Right forelimb (tissue), 1 donor: ENCODE data around the gene PDE4D.

Experiments used
- DNase-seq: peaks from one replicate; pipeline ENCODE4 v3.0.0-alpha.2; 2018

Gene PDE4D

DNA sequence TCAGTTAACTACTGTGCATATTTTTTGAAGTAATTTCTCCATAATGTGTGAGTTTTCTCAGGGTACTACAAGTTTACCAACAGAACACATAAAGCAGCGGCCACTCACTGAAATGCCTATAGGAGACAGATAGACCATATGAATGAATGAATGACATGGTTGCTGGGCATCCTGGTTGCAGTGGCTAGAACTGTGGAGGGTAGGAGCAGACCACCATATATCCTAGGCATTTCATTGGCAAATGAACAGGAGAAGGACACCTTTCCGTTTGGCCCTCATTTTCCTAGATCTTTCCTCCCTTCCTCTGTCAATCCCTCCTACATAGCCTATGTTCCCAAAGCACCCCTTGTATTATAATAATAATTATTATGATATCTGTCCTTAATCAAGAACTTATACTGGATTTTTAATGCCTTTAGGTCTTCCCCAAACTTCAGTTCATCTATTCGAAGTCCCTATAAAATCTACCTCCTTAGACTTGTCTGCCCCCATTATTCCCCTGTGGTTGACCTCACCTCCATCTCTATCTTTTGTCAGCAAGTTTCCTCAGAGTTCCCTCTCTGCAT is 838.5 kb downstream of the PDE4D start:
- DNase-seq, result no peak

DNA sequence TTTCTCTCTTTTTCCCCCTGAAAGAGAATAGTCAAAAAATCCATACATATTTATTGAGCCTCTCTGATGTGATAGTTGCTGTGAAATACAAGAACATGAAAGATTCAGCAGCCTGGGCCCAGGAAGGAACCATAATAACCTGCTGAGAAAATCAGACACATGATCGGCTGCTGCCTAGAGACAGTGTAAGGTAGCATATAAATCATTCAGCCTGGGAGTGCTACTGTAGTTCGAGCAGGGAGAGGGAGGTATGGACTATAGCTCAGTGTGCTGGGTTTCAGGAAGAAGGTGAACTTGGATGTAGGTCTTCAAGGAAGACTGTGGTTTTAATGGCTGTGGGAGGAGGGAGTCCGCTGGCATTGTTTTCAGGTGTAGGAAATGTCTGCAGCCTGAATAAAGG is 841.6 kb downstream of the PDE4D start:
- no peak for DNase-seq

DNA sequence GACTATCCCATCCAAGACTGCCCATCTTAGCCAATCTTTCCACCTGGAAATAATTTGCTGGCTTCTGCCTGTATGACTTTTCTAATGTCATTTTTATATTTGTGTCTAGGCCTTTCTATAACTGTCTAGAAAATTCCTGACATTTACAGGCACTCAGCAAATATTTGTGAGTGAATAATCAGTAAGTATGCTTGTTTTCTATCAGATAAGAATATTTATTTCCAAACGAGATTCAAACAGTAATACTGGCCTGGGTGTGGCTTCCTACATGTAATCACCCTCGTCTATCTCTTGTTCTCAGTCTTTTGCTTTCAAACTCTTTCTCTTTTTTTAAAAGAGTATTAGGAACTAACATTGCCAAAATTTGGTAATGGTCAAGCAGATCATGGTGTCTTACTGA is 844.4 kb downstream of the PDE4D start:
- DNase-seq, result no peak

DNA sequence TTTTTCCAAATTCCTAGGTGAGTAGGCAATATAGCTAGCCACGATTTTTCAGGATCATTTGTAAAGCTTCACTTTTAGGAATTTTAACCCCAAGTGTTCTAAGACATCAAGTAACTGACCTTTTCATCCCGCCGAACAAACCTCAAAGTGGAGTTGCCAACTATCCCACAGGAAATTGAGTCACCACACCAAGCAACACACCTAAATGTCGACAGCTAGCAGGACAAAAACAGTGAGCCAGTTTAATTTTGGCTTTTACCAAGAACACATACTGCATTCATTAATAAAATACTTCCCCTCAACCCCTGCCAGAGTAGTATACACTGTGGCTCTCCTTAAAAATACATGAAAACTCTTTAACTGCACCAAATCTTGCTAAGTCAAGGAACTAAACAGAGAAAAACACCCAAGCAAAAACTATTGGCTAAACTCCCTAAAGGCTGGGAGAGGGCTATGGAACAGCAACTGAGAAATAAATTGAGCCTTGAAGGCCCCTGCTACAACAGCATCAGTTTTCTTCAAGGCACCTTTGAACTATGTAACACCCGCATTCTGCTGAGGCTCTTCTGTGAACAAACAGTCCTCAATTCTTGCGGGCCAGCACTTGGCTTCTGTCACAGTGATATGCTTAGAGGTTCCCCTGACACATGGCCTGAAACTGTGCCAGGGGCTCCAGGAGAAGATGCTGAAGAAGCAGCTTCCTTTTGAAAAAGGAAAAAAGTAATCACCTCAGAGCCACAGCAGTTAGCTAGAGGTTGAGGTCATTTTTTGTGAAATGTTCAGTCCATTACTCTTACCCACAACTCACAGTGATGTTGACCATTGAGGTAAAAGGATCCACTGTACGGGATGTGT is 851.1 kb downstream of the PDE4D start:
- DNase-seq, result no peak

DNA sequence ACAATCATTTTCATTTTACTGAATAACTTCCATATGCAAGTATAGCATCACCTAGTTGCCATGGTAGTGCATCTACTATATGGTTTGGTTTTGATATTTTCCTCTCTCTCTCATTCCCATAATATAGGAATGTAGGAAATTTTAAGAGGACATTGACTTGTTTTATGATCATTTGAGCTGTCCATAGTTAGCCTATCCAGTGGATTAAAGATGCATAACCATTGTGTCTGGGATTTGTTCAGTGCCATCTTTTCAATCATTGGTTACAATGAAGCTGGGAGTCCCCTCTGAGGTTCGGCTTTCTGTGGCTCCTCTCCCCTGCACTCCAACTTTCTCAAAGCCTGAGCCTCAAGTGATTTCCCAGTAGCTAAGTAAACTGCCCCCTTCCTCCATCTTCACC is 852.2 kb downstream of the PDE4D start:
- no peak for DNase-seq

DNA sequence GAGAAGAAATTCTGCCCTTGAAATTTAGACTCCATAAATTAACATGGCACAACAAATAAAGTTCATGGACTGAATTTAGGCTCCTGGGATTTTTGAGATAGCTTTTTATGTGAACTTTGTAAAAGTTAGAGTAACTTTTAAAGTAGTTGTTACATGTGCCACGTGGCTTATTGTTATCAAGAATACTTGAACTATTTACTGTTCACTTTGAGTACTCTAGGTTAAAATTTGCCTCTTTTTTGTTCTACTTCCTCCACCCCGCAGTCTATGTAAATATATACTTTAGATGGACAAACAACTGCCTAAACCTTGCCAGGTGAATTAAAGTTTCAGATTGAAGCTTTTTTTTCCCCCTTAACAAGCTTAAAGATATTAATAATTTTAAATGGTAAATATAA is 852.7 kb downstream of the PDE4D start:
- DNase-seq, result no peak

DNA sequence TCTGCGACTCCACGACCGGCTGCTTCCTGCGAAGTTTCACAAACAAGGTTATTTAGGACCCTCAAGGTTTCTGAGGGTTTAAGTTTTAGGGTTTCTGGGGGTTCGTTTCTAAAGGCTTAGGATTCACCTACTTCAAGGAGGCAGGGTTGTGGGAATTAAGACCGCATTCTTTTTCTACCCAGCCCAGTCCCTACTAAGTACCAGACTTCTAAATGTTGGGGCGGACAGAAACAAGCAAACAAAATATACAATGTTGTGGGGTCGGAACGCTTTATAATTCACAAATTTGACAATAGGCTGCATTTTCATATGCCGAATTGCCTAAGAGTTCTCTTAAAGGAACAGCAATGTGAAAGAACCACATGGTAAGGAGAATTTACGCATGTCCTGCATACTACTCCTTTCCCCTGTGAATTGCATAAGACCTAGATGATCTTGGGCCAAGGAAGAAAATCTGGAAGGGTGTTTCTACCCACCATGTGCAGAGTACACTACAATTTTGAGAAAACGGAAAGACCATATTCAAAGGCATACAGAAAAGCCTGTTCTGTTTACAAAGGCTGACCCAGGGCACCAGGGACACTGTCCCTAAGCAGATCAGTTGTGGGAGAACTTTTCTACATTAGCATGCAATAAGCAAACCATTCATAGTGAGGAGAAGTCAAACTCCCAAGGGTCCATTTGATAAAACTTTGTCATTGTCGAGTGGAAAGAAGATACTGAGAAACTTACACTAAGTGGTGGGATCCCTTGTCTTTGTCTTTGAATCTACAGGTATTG is 853.3 kb downstream of the PDE4D start:
- no peak for DNase-seq

DNA sequence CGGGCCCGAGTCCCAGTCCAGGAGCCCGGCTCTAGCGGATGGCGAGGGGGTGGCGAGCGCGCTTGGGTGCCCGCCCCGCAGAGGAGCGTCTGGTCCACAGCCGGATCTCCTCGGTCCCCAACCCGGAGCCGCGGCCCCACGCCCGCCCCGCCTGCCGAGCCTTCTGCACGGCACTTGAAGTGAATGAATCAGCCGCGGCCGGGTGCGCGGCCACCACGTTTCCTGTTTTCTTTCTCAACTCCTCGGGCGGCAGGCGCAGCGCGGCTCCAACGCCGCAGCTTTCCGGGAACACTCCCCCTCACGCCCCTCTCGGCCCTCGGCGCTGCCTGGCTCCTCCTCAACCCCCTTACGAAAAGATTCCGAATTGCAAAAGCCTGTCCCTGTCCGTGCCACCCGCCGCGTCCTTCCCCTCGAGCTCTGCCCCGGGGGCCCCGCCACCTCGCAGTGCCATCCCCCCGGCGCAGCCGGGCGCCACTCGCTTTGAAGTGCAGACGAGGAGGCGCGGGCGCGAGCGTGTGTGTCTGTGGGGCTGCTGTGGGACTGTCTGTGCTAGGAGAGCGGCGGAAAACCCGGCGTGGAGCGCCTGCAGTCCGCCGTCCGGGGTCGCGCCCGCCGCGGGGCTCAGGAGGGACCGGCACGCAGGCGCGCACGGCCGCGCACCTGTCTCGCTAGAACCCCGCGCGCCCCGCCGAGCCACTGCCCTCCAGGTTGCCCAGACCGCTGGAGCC is 854.1 kb downstream of the PDE4D start:
- DNase-seq, result peak; percentile 86

DNA sequence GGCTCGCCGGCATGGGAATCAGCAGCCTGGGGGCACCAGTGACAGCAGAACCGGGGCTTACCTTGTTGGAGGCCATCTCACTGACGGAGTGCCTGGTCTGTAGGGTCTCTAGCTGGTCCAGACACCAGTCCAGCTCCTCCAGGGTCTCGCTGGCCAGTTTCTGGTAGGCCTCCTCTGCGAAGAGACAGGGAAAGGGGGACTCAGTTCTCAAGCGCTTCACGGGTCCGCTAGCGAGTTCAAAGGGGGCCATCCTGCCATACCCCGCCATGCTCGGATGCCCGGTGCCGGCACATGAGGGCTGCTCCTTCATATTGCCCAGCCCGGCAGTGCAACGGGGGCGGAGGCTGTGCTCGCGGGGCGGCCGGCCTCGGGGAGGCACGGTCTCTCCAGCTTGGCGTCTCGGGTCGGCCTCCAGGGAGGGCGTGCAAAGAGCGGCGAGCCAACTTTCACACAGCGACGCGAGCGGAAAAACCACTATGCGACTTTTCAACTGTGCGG is 854.7 kb downstream of the PDE4D start:
- DNase-seq, result peak; percentile 56

DNA sequence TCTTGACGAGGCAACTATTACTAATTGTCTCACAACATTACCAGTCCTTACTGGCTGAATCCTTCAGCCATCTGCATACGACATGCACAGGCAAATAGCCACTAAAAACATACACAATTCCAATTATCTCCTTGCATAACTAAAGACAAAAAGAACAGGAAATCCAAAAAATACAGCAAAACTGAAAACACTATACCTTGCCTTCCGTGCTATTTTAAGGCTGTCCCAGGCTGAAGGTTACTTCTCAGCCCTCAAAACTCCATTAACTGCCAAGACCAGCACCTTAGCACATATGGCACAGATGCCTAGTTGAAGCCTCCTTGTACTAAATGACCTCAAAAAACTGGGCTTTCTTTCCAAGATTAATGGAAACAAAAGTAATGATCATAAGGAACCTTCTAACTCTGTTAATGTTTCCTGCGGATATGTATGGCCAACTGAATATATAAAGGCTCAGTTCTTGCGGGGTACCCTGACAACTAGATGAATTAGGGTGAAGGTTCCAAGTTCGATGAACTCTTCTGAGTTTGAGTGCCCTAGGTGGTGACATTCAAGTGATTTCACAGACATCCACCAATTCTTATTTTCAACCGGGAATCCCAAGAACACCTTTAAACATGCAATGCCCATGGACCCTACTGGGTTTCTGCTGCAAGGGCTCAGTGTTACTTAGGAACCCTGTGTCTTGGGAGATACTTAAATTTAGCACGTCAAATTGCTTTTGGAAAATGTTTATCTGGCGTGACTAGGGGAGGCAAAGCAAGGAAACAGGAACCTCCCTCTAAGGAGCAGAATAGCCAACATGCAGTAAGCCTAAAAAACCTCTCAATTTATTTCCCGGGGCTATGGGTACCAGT is 855.4 kb downstream of the PDE4D start:
- DNase-seq, result no peak

DNA sequence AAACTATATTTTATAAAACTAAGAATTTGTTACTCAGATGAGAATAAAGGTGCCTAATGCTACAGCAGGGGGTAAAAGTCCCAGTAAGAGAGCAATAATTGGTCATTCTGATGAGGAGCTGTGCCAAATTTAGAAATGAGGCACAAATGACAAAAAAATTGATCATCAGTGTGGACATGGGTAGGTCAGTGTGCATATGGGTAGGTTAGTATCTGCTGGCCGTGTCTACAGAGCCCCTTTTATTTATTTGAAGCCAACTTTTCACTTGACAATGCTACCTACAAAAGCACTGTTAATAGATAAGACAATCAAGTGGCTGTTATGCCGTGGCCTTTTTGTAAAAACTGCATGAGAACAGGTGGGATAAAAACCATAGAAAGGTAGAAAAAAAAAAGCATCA is 856.1 kb downstream of the PDE4D start:
- no peak for DNase-seq

DNA sequence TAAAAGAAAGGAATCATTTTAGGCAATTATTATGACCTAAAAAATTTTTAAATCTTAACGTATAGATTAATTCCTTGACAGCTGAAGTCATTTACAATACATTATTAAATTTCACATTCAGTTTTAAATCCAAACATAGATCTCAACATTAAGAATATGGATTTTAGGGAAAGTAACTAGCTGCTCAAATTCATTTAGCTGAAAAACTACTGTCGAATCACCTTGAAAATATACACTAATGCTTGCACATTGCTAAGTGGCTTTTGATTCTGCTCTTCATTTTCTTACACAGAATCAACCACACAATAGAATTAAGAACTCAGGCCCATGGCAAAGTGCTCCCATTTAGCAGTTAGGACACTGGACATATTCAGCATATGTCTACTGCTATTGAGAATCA is 856.5 kb downstream of the PDE4D start:
- no peak for DNase-seq

DNA sequence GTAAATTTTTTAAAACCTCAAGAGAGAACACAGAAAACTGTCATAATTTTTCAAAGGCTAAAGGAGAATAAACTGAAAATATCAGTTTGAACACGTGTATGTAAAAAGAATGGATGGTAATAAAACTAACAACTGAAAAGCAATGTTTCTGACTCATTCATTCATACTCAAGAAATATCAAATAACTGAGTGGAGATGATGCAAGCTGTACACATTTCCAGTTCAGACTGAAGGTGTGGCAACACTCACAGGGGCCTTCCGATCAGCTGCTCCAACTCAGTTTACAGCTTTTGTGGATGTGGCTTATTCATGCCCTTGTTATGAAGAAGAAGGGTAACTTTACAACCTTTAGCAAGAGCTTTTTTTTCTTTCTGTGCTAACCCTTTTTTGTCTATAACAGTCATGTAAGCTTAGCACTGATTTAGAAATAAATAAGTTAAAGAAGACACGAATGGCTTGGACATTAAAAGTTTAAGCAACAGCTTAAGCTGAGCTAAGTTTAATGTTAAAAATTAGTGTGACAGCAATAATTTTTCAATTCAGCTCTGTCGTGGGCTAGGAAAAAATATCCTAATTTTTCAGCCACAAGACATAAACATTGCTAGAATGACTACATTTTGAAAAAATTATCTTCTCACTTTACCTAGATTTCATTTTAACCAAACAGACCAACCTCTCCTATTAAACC is 857.1 kb downstream of the PDE4D start:
- no peak for DNase-seq

DNA sequence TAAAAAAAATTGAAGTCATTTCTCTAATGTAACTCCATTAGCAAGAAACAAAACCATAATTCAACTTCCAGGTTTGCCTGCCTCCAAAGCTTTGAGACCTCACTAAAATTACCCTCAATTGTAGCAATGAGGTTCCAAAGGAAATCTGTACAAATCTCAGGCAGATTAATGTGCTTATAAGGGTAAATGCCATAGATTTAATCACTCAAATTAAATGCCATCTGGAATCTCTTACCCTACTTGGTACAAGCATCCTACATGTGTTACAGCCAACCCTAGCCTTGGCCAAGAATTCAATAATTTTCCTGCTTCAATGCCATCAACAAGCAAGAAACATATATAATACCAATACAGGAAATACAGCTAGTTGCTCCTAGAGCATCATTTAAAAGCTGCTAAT is 857.8 kb downstream of the PDE4D start:
- DNase-seq, result no peak

DNA sequence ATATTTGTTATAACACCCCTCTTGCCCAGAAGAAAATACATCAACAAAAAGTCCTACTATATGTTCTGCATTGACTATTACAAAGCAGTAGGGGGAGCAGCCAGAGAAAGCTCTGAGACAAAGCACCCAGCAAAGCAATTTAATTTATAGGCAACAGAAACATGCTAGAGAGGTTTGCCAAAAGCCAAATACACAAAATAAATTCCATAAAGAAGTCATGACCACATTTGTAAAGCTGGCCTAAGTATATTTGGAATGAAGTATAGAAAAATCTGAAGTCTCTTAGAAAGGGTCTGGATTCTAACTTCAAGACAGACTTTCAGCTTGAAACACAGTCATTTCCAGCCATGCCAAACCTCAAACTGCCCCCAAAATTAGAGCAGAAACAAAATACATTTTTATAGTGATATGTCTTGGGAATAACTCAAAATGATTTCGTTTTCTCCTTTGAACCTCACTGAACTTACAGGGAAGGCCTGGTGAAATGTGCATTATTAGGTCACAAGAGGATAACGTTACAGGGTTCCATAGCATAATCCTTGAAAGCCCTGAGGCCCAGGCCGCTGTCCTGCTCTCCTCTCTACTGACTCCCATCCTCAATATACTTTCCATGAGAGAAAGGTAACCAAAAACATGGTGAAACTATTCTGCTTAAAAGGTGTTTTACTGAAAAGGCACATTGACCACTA is 858.9 kb downstream of the PDE4D start:
- no peak for DNase-seq

DNA sequence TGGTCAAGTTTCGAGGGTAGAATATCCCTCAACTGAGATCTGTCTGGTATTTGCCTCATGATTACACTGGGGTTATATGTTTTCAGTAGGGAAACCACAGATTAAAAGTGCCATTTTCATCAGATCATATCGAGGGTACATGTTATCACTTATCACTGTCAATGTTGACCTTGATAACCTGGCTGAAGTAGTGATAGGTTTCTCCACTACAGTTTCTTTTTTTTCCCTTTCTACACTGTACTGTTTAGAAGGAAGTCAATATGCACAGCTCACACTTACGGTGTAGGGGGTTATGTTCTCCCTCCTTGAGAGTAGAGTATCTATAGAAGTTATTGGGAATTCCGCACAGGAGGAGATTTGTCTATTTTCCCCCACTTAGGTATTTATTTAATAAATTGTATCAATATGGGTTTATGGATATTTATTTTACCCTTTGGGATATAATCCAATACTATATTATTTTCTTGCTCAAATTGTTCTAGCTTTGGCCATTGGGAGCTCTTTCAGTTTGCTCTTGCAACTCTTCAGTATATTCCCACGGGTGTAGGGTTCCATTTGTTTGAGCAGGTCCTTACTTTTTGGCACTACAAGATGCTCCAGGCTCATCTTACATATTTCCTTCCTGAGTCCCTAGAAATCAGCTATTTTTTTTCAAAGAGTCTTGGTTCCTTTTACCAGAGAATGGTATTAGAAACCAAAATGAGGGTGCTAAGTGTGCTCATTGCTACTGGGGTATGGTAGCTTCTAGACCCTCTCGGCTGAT is 866.2 kb downstream of the PDE4D start:
- DNase-seq, result no peak

DNA sequence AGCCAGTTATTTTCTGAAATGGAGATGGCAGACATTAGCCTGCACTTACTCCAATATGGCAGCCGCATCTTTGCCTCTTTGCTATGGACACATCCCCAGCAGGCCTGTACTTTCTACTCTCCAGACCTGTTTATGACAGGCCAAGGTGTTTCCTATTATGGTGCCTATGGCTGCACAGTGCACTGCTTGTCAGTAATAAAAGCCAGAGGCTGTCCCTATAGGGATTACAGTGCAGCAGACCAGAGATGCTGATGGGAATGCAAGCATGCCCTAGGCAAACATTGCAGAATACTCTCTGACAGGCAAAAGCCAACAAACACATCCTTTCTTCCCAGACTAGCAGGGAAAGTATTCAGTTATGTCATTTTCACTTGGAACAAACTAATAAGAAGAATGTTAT is 867.8 kb downstream of the PDE4D start:
- no peak for DNase-seq

DNA sequence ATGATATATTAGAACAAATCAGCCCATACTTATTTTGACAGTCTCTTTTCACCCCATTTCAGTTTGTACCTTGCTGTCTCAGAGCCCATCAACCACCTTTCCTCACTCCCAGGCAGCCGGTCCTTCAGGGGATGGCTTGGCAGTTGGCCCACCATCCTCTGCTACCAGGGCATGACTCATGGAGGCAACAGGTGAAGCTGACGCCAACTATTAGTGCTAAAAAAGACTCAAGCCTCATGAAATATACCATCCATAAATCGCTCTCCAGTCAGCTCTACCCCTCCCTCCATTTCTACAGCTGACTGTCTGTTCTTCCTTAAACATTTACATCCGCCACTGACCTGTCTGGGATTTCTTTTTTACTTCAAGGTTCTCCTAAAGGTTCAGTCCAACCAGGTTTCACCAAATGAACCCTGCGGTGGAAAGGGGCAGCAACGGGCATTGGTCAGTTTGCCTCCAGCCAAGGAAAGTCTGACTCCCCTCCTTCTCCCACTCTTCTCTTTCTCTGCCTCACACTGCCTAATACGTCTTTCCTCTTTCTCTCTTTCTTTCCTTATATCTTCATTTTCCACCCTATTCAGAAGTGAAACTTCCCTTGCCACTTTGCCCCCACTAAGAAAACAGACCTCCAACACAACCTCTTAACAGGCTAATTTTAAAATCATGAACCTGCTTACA is 871.5 kb downstream of the PDE4D start:
- DNase-seq, result no peak

DNA sequence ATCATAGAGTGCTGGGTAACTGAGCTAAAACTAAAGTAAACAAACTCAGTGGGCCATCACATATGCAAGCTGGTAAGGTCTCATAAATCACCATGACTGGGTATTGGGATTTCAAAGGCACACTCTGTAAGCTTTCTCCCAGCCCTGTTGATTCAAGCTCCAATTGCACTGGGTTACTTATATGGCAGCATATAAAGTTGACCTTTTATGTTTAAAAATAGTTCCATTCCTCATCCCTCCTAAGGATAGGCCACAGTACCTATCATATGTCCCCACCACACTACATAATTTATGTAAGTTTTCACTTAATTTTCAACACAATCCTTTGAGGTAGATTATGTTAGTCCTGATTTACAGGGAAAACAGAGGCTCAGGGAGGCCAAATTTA is 872.2 kb downstream of the PDE4D start:
- no peak for DNase-seq
